ENCODE results near the gene ADGRG4. TPM values are rescaled to one million over a fixed set of nuclear protein-coding genes. Genes with fewer than 3 reads are reported as not detected.

Gene ADGRG4
- total RNA-seq, 4 donors from 2014 or later: not detected

DNA sequence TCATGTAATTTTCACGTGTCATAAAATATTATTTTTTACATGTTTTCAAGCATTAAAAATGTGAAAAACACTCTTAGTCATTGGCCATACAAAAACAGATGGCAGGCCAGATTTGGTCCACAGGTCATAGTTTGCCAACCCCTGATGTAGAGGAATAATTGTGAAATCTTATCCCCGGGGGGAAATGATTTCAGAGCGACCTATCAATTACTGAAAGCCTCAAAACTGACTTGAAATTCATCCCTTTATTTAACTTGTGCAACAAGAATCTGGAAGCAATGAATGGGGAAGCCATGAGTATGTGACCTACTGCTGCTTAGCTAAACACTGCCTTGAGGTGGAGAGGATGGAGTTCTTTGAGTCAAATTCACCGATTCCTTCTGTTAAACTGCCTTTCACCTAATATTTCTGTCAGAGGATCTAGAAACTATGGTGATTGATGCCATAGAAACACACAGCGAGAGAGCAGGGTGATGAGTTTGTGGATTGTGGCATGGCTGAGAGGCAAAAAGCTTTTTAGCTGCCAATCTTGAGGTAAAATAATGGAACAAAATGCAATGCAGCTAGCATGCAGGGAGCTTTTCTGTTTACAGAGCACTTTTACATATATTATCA, 156.6 kb downstream of the ADGRG4 start:
- Histone ChIP-seq H3K9me3 (no peaks in the 10 kb centered on the region), H3K4me3 (no peak overlapping the region), H3K27me3 (no peaks in the 10 kb centered on the region), H3K27ac (no peak overlapping the region), H3K4me1 (no peaks in the 10 kb centered on the region), H3K36me3 (no peaks in the 10 kb centered on the region)
- no peak for DNase-seq (ENCODE audit: low spot score in 2 of 2)
- TF ChIP-seq POLR2AphosphoS5 (IDR thresholded peaks at IDR 0.05): no peak
- TF ChIP-seq POLR2A (IDR thresholded peaks at IDR 0.05): no peak
- no peak for TF ChIP-seq EP300 (IDR thresholded peaks at IDR 0.05)
- no peak for TF ChIP-seq CTCF (IDR thresholded peaks at IDR 0.05)
- WGBS: 46% methylated on average over 5 of the region's 5 CpGs

- no peak for TF ChIP-seq EP300 (IDR thresholded peaks at IDR 0.05)
- no peak for TF ChIP-seq POLR2A (IDR thresholded peaks at IDR 0.05)
- TF ChIP-seq CTCF (IDR thresholded peaks at IDR 0.05): no peak
- TF ChIP-seq POLR2AphosphoS5 (IDR thresholded peaks at IDR 0.05): no peak
- Histone ChIP-seq H3K4me1 (no peaks in the 10 kb centered on the region), H3K27me3 (no peaks in the 10 kb centered on the region), H3K9me3 (no peaks in the 10 kb centered on the region), H3K4me3 (no peak overlapping the region), H3K36me3 (no peaks in the 10 kb centered on the region), H3K27ac (no peak overlapping the region)
- WGBS: 81% methylated on average over 3 of the region's 3 CpGs
- no peak for DNase-seq (ENCODE audit: low spot score in 2 of 2)
These were observed 163.8 kb downstream of the ADGRG4 start for GRCh38 chrX:136464589-136464988.

Other genes starting within 250 kb of the ADGRG4 start
- gene FHL1, start 153.4 kb upstream of the ADGRG4 start, total RNA-seq: 100 to 1,000 TPM in 2 of 4 donors, 10 to 100 TPM in 2; 64.1 to 225 (median 86.5) TPM
- 10 to 100 TPM in 1 of 4 donors, 1 to 10 TPM in 3; 4.3 to 10.2 (median 7.6) TPM for gene MAP7D3, start 49.6 kb upstream of the ADGRG4 start, total RNA-seq
- gene BRS3, start 187.0 kb downstream of the ADGRG4 start, total RNA-seq: not detected
- gene HTATSF1, start 196.6 kb downstream of the ADGRG4 start, total RNA-seq: 10 to 100 TPM; 32.6 to 49.1 (median 46.7) TPM
- not detected for gene VGLL1, start 231.3 kb downstream of the ADGRG4 start, total RNA-seq

Data from suprapubic skin (tissue), 4 donors.